H1 (cell line): Measurements from ENCODE around the gene PCDH18.
"Not testable (repeated sequence)": the region's sequence is repeated elsewhere in the genome, so short reads cannot be mapped to it uniquely, and the experiment has no call there.

Experiments
- ASH2L ChIP-seq: fragments of 200-600, 300-600 bp; sonication (generic); IDR thresholded peaks from one replicate; pipeline ENCODE4 v1.7.1; 2017; ENCODE audit warnings: low read length
- ATF2 ChIP-seq: IDR thresholded peaks from 2 replicates; pipeline ENCODE4 v1.6.1; 2012; ENCODE audit warnings: low read length, inconsistent platforms
- EP300 ChIP-seq, 2 experiments: IDR thresholded peaks; 1 replicate in 1 of 2; 2 replicates in 1 of 2; pipeline ENCODE4 v1.6.1; 2011 to 2012; ENCODE audit warnings: low read depth in 2 of 2, low read length in 2 of 2, mild to moderate bottlenecking in 2 of 2, borderline replicate concordance in 1 of 2, inconsistent platforms in 1 of 2, moderate library complexity in 1 of 2
- EZH2 ChIP-seq: fragments of 200-600 bp; sonication (generic); IDR thresholded peaks from 2 replicates; pipeline ENCODE4 v1.7.1; 2012; ENCODE audit warnings: low read depth, mild to moderate bottlenecking, moderate library complexity, low read length, inconsistent platforms; ENCODE audit not compliant: severe bottlenecking
- POLR2A ChIP-seq, 2 experiments: IDR thresholded peaks; 1 replicate in 1 of 2; 2 replicates in 1 of 2; pipeline ENCODE4 v1.6.1; 2011; ENCODE audit warnings: low read depth in 2 of 2, low read length in 2 of 2, mild to moderate bottlenecking in 2 of 2; ENCODE audit errors: control extremely low read depth in 1 of 2
- RBBP5 ChIP-seq: IDR thresholded peaks from 2 replicates; pipeline ENCODE4 v1.7.1; 2012; ENCODE audit warnings: low read depth, mild to moderate bottlenecking, inconsistent platforms, low read length, moderate library complexity, borderline replicate concordance
- SIN3A ChIP-seq, 2 experiments: IDR thresholded peaks in 1 of 2; conservative IDR thresholded peaks in 1 of 2; 2 replicates each; pipeline ENCODE4 v1.6.1; 2011 to 2012; ENCODE audit warnings: low read length in 2 of 2, improper control_type of control experiment in 1 of 2, low read depth in 1 of 2, mild to moderate bottlenecking in 1 of 2
- SIX5 ChIP-seq: IDR thresholded peaks from 2 replicates; pipeline ENCODE4 v1.6.1; 2011; ENCODE audit warnings: mild to moderate bottlenecking, low read depth, low read length
- TAF1 ChIP-seq: IDR thresholded peaks from 2 replicates; pipeline ENCODE4 v1.6.1; 2011; ENCODE audit warnings: mild to moderate bottlenecking, low read depth, low read length
- TAF7 ChIP-seq: optimal IDR thresholded peaks from 2 replicates; pipeline ENCODE3; 2011; ENCODE audit warnings: low read depth, mild to moderate bottlenecking, inconsistent platforms, low read length, moderate library complexity, borderline replicate concordance
- ZNF274 ChIP-seq: IDR thresholded peaks from 2 replicates; pipeline ENCODE4 v1.7.0; 2012; ENCODE audit warnings: low read length, borderline replicate concordance; ENCODE audit errors: extremely low read depth
- TF ChIP-seq, protein P1 (sequence below): IDR thresholded peaks from 2 replicates; pipeline ENCODE4 v1.6.1; 2012; ENCODE audit warnings: inconsistent platforms
- TF ChIP-seq, protein P2 (sequence below), 3 experiments: IDR thresholded peaks; 1 replicate in 2 of 3; 2 replicates in 1 of 3; pipeline versions ENCODE4 v1.5.1 to v1.6.1; 2011; ENCODE audit warnings: low read length in 3 of 3, mild to moderate bottlenecking in 3 of 3, inconsistent platforms in 2 of 3, low read depth in 1 of 3, moderate library complexity in 1 of 3; ENCODE audit not compliant: insufficient read depth in 1 of 3; ENCODE audit errors: control extremely low read depth in 1 of 3

DNA sequence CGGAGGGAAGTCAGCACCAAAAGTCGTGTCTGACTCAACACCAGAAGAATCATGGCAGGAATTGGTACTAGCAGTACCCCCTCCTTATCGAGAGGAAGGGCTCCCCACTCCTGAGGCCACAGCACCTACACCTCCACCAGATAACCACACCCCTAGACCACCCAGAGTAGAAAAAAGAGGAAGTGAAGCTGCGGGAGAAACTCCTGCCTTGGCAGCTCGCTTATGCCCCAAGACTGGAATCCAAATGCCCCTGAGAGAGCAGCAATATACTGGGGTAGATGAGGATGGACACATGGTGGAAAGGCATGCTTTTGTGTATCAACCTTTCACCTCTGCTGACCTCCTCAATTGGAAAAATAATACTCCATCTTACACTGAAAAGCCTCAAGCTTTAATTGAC lies 52.6 kb downstream of the PCDH18 start:
- not testable (repeated sequence) for TF ChIP-seq ATF2; TAF1; EP300 (IDR thresholded peaks at IDR 0.05; ENCODE audit: borderline replicate concordance in 1 of 2, low read depth in 2 of 2, low read length in 2 of 2); TAF7; SIN3A (conservative IDR thresholded peaks at IDR 0.05 in 1 of 2, IDR thresholded peaks at IDR 0.05 in 1 of 2; ENCODE audit: low read depth in 1 of 2, low read length in 2 of 2); EZH2; ASH2L; POLR2A (IDR thresholded peaks at IDR 0.05; ENCODE audit: control extremely low read depth in 1 of 2, low read depth in 2 of 2, low read length in 2 of 2); RBBP5; ZNF274; SIX5
- TF ChIP-seq, protein P1, sequence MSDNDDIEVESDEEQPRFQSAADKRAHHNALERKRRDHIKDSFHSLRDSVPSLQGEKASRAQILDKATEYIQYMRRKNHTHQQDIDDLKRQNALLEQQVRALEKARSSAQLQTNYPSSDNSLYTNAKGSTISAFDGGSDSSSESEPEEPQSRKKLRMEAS, result not testable (repeated sequence)
- TF ChIP-seq, protein P2, sequence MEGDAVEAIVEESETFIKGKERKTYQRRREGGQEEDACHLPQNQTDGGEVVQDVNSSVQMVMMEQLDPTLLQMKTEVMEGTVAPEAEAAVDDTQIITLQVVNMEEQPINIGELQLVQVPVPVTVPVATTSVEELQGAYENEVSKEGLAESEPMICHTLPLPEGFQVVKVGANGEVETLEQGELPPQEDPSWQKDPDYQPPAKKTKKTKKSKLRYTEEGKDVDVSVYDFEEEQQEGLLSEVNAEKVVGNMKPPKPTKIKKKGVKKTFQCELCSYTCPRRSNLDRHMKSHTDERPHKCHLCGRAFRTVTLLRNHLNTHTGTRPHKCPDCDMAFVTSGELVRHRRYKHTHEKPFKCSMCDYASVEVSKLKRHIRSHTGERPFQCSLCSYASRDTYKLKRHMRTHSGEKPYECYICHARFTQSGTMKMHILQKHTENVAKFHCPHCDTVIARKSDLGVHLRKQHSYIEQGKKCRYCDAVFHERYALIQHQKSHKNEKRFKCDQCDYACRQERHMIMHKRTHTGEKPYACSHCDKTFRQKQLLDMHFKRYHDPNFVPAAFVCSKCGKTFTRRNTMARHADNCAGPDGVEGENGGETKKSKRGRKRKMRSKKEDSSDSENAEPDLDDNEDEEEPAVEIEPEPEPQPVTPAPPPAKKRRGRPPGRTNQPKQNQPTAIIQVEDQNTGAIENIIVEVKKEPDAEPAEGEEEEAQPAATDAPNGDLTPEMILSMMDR (IDR thresholded peaks at IDR 0.05; ENCODE audit: control extremely low read depth in 1 of 3, insufficient read depth in 1 of 3, low read depth in 1 of 3, low read length in 3 of 3), result not testable (repeated sequence)
